PC-3 (cell line): ENCODE data around the gene TMEM204.

Experiments
- CTCF ChIP-seq: fragments of 300-600 bp; sonication (generic); conservative IDR thresholded peaks from 2 replicates; pipeline ENCODE4 v1.5.1; 2017; ENCODE audit warnings: antibody characterized with exemption, low read depth, mild to moderate bottlenecking, low read length
- EZH2 ChIP-seq: fragments of 300-600 bp; sonication (generic); IDR thresholded peaks from one replicate; pipeline ENCODE4 v1.6.1; 2017; ENCODE audit warnings: antibody characterized with exemption, mild to moderate bottlenecking, low read length; ENCODE audit not compliant: unreplicated experiment

DNA sequence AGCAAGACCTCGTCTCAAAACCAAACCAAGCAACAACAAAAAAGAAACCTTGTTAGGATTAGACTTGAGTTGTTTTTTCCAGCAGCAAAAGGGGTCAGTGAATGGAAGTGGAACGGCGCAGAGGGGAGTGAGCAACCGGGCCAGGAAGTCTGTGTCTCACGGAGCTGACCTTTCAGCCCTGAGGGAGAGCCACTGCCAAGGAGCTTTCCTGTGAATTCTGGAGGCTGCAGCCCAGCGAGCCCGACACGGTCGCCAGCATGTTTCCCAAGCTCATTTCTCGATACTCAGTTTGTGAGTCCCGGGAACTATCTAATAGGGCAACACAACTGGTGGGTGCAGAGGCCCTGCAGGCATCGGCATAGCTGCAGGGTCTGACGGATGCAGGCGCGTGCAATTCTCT, 20.7 kb upstream of the TMEM204 start:
- TF ChIP-seq CTCF (no peak), EZH2 (no peak)
